Measurements from ENCODE around the gene PLPPR5.

- TF ChIP-seq CTCF (IDR thresholded peaks at IDR 0.05; ENCODE audit: borderline replicate concordance, extremely low read depth, low read length, poor library complexity, severe bottlenecking) (no peak), EZH2 (IDR thresholded peaks at IDR 0.05; ENCODE audit: borderline replicate concordance, low read depth, low read length, severe bottlenecking) (no peak)
These were observed 304 bp downstream of the PLPPR5 start for GRCh38 chr1:99004254-99004860.

All from DND-41 (cell line).